GM21825 (cell line): ENCODE data around the gene PCNX2.

ENCODE experiments used
- ATAC-seq: cut with Tn5 transposase; IDR thresholded peaks from one replicate; pipeline ENCODE4 v1.9.1; 2021; ENCODE audit warnings: mild to moderate bottlenecking, moderate library complexity; ENCODE audit not compliant: unreplicated experiment

The PCNX2 gene

DNA sequence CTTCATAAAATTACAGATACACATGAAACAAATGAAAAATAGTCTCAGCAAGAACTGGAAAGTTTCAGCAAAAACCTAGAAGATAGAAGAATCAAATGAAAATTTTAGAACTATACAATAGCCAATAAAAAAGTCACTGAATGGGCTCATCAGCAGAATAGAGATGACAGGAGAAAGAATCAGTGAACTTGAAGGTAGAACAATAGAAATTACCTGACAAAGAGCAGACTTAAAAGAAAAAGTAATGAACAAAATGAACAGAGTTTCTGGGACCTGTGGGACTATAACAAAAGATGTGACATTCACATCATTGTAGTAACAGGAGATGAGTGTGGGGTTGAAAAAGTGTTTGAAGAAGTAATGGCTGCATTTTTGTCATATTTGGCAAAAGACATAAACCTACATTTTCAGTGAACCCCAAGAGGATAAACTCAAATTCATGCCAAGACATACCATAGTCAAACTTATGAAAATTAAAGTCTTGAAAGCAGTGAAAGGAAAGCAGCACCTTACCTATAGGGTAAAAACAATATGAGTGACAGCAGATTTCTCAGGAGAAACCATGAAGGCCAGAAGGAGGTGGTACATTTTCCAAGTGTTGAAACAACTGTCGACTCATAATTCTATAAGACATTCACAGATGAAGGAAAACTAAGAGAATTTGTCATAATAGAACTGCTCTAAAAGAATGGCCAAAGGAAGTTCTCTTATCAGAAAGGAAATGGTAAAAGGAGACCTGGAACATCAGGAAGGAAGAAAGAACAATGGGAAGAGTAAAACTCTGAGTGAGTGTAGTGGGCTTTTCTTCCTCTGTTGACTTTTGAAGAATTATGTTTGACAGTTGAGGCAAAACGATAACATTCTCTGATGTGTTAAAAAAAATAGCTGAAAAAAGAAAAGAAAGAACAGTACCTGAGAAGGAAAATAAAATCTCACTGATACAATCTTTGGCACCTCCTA lies 321.6 kb downstream of the PCNX2 start:
- ATAC-seq: no peak

- no peak for ATAC-seq
Measured at GRCh38 chr1:232970508-232970907, 325.0 kb downstream of the PCNX2 start.

DNA sequence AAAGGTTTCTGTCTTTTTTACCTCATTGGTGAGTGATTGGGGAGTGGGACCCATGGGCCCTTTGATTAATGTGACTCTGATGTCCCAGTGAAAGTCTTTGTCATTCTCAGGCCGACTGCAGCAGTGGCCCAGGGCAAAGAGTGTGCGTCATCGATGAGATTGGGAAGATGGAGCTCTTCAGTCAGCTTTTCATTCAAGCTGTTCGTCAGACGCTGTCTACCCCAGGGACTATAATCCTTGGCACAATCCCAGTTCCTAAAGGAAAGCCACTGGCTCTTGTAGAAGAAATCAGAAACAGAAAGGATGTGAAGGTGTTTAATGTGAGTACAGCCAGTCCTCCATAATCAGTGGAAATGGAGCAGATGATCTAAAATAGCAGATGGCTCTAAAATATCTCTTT lies 325.7 kb downstream of the PCNX2 start:
- ATAC-seq: no peak

- no peak for ATAC-seq
Measured at GRCh38 chr1:232968965-232969364, 326.6 kb downstream of the PCNX2 start.

GRCh38 chr1:232968391-232968790 lies 327.1 kb downstream of the PCNX2 start:
- ATAC-seq: no peak

DNA sequence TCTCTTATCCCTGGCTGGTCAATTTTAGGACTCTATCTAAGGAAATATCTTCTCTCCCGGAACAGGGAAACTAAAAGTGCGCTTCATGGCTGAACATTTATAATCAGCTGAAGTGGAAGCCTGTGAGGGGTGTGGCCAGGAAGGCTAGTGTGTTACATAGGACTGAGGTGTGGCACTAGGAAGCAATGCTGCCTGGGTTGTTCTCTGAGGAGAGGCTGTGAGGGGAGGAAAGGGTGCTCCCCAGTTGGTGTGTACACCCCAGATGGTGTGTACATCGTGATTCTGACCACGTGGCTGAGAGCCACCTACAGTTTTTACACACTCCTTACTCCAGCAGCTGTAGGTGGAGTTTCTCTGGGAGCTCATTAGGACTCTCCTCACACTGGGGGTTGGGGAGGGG lies 328.9 kb downstream of the PCNX2 start:
- ATAC-seq: no peak

DNA sequence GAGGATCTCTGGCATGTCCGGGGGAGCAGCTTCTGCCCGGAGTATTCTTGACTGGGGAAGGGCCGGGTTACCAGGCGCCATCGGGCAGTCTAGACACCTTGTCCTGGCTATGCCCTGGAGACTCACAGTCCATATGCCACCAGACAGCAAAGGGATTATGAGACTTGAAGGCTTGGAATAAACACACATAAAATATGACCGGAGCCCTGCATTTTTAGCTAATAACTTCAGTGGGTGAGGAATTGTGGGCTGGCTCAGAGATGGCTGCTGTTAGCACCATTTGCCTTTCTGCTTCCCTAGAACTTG lies 329.7 kb downstream of the PCNX2 start:
- no peak for ATAC-seq

- no peak for ATAC-seq
Measured at GRCh38 chr1:232965124-232965911, 330.2 kb downstream of the PCNX2 start.

DNA sequence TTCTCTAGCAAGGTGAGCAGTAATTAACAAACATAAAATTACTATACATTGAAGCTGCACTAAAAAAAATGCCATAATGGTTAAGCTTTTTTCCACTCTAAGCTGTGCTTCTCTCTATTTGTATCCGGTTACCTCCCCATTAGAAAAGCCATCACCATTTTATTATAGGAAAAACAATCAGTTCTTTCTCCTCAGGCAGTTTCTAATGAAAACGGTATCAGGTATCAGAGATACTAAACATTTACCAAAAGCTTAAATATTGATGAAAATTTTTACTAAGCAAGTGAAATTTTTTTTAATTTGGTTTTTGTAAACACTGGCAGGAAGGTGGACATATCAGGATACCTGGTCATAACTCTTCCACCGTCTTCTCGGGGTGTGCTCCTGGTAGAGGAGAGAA lies 330.9 kb downstream of the PCNX2 start:
- ATAC-seq: no peak

GRCh38 chr1:232962761-232963745 lies 332.5 kb downstream of the PCNX2 start:
- ATAC-seq: no peak

DNA sequence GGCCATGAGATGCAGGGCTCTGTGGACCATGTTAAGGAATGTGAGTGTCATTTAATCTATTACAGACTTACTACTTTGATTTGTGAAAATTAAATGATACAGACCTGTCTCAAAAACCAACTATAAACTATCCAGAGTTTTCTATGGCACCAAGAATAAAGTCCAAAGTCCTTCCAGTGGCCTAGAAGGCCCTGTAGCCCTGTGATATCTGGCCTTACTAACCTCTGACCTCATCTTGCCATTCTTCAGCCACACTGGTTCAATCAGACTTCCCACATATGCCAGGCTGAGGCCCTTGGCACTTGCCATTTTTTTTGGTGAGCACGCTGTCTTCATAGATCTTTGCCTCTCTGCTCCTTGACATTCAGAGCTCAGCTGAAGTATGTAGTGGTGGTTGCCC lies 337.5 kb downstream of the PCNX2 start:
- ATAC-seq: no peak

DNA sequence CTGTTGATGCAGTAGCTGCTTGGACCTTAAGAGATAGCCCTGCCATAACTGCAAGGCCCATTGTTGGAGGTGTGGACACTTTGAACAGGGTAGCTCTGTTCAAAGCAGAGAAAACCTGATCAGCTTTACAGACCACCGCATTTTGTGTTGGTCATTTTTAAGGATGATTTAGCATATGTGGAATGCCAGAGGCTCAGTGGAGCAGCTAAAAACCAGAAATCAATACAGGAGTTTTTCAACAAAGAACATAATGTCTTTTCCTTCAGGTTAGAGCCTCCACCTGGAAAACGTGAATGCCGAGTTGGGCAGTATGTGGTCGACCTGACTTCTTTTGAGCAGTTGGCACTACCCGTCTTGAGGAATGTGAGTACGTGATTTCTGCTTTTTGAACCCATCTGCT lies 339.4 kb downstream of the PCNX2 start:
- no peak for ATAC-seq

DNA sequence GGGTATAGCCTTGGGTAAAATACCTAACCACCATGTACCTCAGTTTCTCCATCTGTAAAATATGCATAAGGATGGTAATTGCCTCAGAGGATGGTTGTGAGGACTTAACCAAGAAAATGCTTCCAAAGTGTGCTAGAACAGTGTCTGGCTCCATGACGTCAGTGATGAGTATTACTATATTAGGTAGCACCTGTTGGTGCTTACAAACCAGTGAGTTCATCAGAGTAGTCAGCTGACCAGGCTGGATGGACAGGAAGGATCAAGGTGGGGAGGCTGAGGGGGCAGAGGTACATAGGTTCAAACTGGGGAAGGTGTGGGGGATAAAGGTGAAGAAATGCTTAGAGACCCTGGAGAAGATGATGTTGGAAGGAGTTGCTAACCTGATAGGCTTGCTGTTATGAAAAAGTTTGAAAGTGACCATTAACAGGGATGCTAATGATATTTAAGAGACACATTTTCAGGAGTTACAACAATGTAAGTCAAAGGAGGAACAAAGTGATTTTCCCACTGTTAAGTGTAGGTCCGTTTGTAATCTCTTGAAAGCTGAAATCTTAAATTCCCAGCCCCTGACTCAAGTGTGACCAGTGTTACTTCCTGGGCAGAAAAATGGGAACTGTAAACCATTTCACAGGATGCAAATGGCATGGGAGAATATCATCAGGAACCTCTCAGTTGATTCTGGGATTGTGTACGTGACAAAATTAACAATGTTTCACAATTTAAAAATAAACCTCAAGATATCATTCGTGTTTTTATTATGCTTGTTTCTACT lies 340.7 kb downstream of the PCNX2 start:
- ATAC-seq: no peak

GRCh38 chr1:232952514-232953499 lies 342.7 kb downstream of the PCNX2 start:
- peak; percentile 47 for ATAC-seq

DNA sequence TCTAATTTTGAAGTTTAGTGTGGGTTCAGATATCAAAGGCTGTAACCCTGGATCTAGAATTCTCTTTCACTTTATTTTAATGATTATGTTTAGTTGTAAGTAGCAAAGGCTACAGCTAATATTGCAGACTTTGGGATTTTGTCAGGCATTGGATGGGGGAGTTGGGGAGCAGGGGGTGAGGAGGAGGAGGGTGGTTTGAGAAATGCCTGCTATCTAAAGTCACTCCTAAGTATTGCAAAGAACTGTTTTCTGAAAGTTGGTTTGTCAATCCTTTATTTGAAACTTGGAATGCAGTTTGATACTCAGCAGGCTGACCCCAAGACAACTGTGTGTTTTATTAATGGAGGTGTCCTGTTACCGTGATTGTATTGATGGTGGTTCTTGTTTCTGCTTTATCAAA lies 343.9 kb downstream of the PCNX2 start:
- ATAC-seq: no peak

GRCh38 chr1:232951180-232951579 lies 344.3 kb downstream of the PCNX2 start:
- ATAC-seq: peak; percentile 28

GRCh38 chr1:232950197-232951176 lies 345.0 kb downstream of the PCNX2 start, which contains the start of gene NTPCR:
Gene NTPCR, plus strand, starts transcription at chr1:232950611. Its CDS starts 100 bp downstream, at chr1:232950711.
- ATAC-seq: peak; percentile 78
